ENCODE measurements around the gene TRAFD1. TPM values are rescaled to one million over a fixed set of nuclear protein-coding genes. Genes with fewer than 3 reads are reported as not detected.

Gene TRAFD1
- total and polyA plus RNA-seq, 2 of the 8 experiments (the other 6 are each of a cell fraction or from before 2014, with no cell fraction given) = 18.1 to 33.1 TPM

- TF ChIP-seq SP2 (IDR thresholded peaks at IDR 0.05; ENCODE audit: low read length) (no peak), ZNF274 (IDR thresholded peaks at IDR 0.05; ENCODE audit: borderline replicate concordance, extremely low read depth, low read length) (no peak), CBX5 (IDR thresholded peaks at IDR 0.05; ENCODE audit: low read depth, low read length) (no peak), NRF1 (IDR thresholded peaks at IDR 0.05; ENCODE audit: low read depth, low read length) (no peak), SP4 (IDR thresholded peaks at IDR 0.05; ENCODE audit: low read length) (no peak), KDM5A (IDR thresholded peaks at IDR 0.05; ENCODE audit: low read length) (no peak), ASH2L (IDR thresholded peaks at IDR 0.05; ENCODE audit: low read length) (no peak)
Observed at GRCh38 chr12:112163056-112163455, 37.7 kb downstream of the TRAFD1 start (continued).

All from H1 (cell line).